HUES64 (cell line): ENCODE results near the gene NRBP1.

Experiments used
- H3K27ac ChIP-seq: 2 replicates; pipeline ENCODE4 v1.7.0; 2013; ENCODE audit warnings: low read depth, low read length, inconsistent platforms
- H3K27me3 ChIP-seq: 2 replicates; pipeline ENCODE4 v1.6.1; 2013; ENCODE audit warnings: mild to moderate bottlenecking, low read length; ENCODE audit not compliant: insufficient read depth
- H3K36me3 ChIP-seq: 2 replicates; pipeline ENCODE4 v1.6.1; 2013; ENCODE audit warnings: mild to moderate bottlenecking, low read length; ENCODE audit not compliant: insufficient read depth
- H3K4me1 ChIP-seq: 2 replicates; pipeline ENCODE4 v1.6.1; 2013; ENCODE audit warnings: mild to moderate bottlenecking, low read length, moderate library complexity; ENCODE audit not compliant: insufficient read depth
- H3K4me3 ChIP-seq: 2 replicates; pipeline ENCODE4 v1.5.1; 2013; ENCODE audit warnings: mild to moderate bottlenecking, low read length, moderate library complexity
- H3K9ac ChIP-seq: 2 replicates; pipeline ENCODE4 v1.6.1; 2013; ENCODE audit warnings: mild to moderate bottlenecking, low read depth, low read length
- H3K9me3 ChIP-seq: 2 replicates; pipeline ENCODE4 v1.6.1; 2013; ENCODE audit warnings: low read depth, low read length; ENCODE audit not compliant: insufficient read depth
- WGBS: fragments of 150-250, 120-280 bp; methylation state at CpG from one replicate; pipeline ENCODE4 v1.1.7; 2013; ENCODE audit warnings: missing lambda C conversion rate; 5-methylcytosine and 5-hydroxymethylcytosine counted together

The NRBP1 gene

DNA sequence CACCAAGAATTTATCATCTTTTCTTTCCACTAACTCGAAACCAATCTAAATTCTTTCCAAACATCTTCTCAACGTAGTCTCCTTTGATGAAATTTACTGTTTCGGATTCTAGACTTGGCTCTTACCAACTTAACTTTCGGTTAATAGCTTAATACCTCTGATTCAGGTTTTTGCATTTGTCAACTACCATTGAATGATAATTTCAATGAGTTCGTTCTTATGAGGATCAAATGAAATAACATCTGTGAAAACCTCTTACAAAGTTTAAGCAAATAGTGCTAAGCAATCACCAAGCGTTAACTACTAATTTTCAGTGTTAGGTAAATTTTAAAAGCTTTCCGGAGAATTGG, 593 bp upstream of the NRBP1 start:
- Histone ChIP-seq H3K27ac (peak overlapping the region; percentile 97), H3K36me3 (0 out of 2 replicates have a peak, but pooled peaks cover 3% of the 10 kb centered on the region), H3K9me3 (no peaks in the 10 kb centered on the region), H3K27me3 (no peaks in the 10 kb centered on the region), H3K9ac (peak overlapping the region; percentile 96), H3K4me1 (peaks cover 8% of the 10 kb centered on the region; the same call in 1 of the 2 replicates), H3K4me3 (peak overlapping the region; percentile 100)
- 30% methylated on average over 7 of the region's 7 CpGs for WGBS

DNA sequence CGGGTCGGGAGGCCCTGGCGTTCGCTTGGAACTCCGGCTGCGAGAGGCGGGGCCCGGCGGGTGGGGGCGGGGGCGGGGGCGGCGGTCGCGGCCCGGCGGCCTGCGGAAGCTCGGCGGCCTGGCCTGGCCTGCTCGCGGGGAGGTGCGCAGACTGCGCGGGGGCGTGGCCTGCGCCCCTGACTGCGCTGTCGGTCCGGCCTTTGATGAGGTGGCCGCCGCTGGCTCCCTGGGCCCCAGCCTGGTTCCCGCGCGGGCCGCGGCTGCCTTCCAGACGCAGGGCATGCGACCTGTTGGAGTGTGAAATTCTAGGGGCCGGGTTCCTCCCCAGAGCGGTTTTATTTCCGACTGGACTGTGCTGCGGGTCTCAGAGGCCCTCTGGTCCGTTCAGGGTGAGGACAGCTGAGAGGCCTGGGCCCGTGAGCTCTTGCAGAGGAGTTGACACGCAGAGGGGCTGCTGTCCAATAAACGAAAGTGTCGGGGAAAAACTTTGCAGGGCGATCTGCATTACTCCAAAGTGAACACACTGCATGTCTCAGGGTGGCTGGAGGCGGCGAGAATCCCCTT, 629 bp downstream of the NRBP1 start:
- peaks cover 14% of the 10 kb centered on the region for H3K36me3 ChIP-seq
- peak overlapping the region; percentile 97 for H3K27ac ChIP-seq
- H3K4me3 ChIP-seq, result peak overlapping the region; percentile 100
- H3K4me1 ChIP-seq, result peaks cover 8% of the 10 kb centered on the region; the same call in 1 of the 2 replicates
- H3K9me3 ChIP-seq, result no peaks in the 10 kb centered on the region
- WGBS, result under 1% methylated on average over 51 of the region's 51 CpGs
- no peaks in the 10 kb centered on the region for H3K27me3 ChIP-seq
- H3K9ac ChIP-seq, result peak overlapping the region; percentile 96

DNA sequence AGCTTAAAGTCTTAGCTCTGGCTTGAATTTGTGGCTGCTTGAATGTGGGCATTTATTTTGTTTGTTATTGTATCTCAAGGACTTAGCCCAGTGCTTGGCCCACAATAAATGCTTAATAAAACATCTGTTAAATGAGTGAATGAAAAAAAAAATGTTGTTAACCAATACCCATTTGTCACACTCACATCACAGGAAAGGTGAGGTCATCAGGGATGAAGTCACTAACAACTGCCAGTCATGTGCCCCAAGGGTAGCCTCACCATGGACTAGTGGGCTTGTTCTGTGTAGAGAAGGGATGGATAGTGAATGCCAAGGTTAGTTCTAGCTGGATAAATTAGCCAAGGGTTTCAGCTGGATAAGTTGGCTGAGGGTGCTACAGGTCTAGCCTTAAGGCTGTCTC, 3.0 kb downstream of the NRBP1 start:
- no peak overlapping the region for H3K9ac ChIP-seq
- H3K36me3 ChIP-seq, result peaks cover 37% of the 10 kb centered on the region
- H3K4me1 ChIP-seq, result peaks cover 8% of the 10 kb centered on the region; the same call in 1 of the 2 replicates
- no peak overlapping the region for H3K4me3 ChIP-seq
- no peaks in the 10 kb centered on the region for H3K27me3 ChIP-seq
- H3K9me3 ChIP-seq, result no peaks in the 10 kb centered on the region
- H3K27ac ChIP-seq, result no peak overlapping the region

DNA sequence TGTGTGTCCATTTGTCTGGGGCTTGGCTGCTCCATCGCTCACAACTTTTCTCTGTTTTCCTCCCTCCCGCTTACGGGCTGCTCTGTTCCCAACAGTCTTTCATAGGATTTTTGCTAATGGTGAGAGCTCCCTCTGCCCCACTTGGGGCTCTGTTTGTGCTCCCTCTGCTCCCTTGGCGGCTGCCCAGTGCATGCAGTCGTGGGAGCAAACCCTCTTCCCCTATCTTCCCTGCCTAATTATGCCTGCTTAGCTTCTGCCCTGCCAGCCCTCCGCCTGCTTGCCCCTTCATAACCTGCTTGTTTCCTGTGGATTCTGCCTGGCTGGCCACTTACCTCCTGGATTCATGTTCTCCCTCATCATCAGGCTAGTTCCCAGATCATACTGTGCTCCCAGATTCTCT, 7.2 kb downstream of the NRBP1 start:
- peaks cover 70% of the 10 kb centered on the region for H3K36me3 ChIP-seq
- H3K27ac ChIP-seq, result no peak overlapping the region
- H3K4me3 ChIP-seq, result no peak overlapping the region
- no peaks in the 10 kb centered on the region for H3K9me3 ChIP-seq
- H3K4me1 ChIP-seq, result no peaks in the 10 kb centered on the region
- no peaks in the 10 kb centered on the region for H3K27me3 ChIP-seq
- H3K9ac ChIP-seq, result no peak overlapping the region
- WGBS, result 96% methylated on average over 6 of the region's 6 CpGs

DNA sequence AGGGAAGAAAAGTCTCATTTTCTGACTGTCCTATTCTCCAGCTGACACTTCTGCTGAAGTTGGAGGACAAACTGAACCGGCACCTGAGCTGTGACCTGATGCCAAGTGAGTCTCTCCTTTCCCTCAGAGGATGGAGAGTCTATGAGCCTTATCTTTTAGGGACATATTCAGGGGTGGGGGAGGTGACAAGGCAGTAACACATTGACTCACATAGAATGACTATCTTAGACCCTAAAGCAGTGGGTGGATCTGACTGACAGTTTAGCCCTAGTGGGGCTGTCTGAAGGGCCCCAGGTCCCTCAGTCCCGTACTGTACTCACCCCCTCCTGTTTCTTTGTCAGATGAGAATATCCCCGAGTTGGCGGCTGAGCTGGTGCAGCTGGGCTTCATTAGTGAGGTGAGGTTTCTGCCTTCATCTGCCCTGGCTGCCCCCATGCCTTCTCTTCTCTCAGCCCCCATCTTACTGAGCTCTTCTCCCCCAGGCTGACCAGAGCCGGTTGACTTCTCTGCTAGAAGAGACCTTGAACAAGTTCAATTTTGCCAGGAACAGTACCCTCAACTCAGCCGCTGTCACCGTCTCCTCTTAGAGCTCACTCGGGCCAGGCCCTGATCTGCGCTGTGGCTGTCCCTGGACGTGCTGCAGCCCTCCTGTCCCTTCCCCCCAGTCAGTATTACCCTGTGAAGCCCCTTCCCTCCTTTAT, 12.9 kb downstream of the NRBP1 start:
- Histone ChIP-seq H3K36me3 (peaks cover 58% of the 10 kb centered on the region), H3K27ac (peak overlapping the region; percentile 5; the same call in 1 of the 2 replicates), H3K9ac (no peak overlapping the region), H3K4me1 (peaks cover 15% of the 10 kb centered on the region; the same call in 1 of the 2 replicates), H3K9me3 (no peaks in the 10 kb centered on the region), H3K27me3 (no peaks in the 10 kb centered on the region), H3K4me3 (no peak overlapping the region)
- WGBS, result 83% methylated on average over 10 of the region's 10 CpGs

DNA sequence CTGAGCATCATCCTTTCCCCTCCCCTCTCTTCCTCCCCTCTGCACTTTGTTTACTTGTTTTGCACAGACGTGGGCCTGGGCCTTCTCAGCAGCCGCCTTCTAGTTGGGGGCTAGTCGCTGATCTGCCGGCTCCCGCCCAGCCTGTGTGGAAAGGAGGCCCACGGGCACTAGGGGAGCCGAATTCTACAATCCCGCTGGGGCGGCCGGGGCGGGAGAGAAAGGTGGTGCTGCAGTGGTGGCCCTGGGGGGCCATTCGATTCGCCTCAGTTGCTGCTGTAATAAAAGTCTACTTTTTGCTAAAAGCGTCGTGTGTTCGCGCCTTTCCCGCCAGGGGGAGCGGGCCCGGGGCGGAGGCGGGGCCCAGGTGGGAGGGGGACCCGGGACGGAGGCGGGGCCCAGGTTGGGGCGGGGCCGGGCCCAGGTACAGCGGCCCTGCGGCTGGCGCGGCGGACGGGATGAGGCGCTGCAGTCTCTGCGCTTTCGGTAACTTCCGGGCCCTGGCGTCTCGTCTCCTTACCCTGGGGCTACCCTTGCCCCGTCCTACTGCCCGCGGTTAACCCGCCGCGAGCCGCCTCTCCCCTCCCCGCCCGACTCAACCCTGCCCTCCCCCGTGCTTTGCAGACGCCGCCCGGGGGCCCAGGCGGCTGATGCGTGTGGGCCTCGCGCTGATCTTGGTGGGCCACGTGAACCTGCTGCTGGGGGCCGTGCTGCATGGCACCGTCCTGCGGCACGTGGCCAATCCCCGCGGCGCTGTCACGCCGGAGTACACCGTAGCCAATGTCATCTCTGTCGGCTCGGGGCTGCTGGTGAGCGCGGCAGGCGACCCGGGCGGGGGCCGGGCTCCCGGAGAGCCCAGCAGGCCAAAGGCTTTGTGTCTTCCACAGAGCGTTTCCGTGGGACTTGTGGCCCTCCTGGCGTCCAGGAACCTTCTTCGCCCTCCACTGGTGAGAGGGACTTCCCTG, 13.8 kb downstream of the NRBP1 start, which contains the start of gene KRTCAP3:
Gene KRTCAP3 (plus strand): TSS at position 424 of the 962 bp plus-strand sequence. CDS start 32 bp downstream, at position 456.
- peaks cover 53% of the 10 kb centered on the region for H3K36me3 ChIP-seq

DNA sequence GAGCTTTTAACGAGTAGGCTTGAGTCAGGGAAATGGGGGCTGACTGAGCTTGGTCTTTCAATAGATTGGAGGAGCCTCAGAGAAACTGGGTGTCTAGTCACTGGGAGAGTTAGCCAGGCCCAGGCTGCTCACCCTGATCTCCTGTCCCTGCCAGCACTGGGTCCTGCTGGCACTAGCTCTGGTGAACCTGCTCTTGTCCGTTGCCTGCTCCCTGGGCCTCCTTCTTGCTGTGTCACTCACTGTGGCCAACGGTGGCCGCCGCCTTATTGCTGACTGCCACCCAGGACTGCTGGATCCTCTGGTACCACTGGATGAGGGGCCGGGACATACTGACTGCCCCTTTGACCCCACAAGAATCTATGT, 14.5 kb downstream of the NRBP1 start:
- Histone ChIP-seq H3K27me3 (no peaks in the 10 kb centered on the region), H3K36me3 (peaks cover 56% of the 10 kb centered on the region), H3K9me3 (no peaks in the 10 kb centered on the region), H3K27ac (peak overlapping the region; percentile 66; the same call in 1 of the 2 replicates), H3K4me1 (peaks cover 15% of the 10 kb centered on the region; the same call in 1 of the 2 replicates), H3K4me3 (peak overlapping the region; percentile 62), H3K9ac (peak overlapping the region; percentile 81)
- 78% methylated on average over 6 of the region's 6 CpGs for WGBS

More for the DNA sequence above, 13.8 kb downstream of the NRBP1 start, which contains the start of gene KRTCAP3:
- Histone ChIP-seq H3K27me3 (no peaks in the 10 kb centered on the region), H3K9ac (peak within 1 kb of the TSS; percentile 81), H3K9me3 (no peaks in the 10 kb centered on the region), H3K27ac (peak within 1 kb of the TSS; percentile 66), H3K4me3 (peak within 1 kb of the TSS; percentile 62), H3K4me1 (peaks cover 15% of the 10 kb centered on the region; the same call in 1 of the 2 replicates)
- 8% methylated on average over 80 of the region's 80 CpGs for WGBS

DNA sequence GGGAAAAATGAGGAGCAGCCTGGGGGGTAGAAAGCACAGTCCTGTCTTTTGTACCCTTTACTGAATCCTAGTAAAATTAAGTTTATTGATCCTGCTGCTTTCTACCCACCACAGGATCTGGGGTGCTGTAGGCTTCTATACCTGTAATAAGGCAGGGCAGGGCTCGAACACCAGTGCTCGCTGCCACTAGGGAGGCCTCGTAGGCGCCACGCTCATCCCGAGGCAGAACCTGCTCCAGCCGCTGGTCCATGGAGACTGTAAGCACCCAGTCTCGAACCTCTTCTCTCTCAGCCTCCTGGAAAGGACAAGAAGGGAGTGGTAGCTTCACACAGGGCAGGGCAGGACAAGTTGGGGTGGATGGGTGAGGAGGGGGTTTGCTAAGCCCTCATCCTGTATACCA, 16.7 kb downstream of the NRBP1 start:
- Histone ChIP-seq H3K4me3 (no peak overlapping the region), H3K9me3 (no peaks in the 10 kb centered on the region), H3K4me1 (peaks cover 15% of the 10 kb centered on the region; the same call in 1 of the 2 replicates), H3K9ac (no peak overlapping the region), H3K27me3 (no peaks in the 10 kb centered on the region), H3K27ac (no peak overlapping the region), H3K36me3 (peaks cover 44% of the 10 kb centered on the region)
- 95% methylated on average over 8 of the region's 8 CpGs for WGBS

DNA sequence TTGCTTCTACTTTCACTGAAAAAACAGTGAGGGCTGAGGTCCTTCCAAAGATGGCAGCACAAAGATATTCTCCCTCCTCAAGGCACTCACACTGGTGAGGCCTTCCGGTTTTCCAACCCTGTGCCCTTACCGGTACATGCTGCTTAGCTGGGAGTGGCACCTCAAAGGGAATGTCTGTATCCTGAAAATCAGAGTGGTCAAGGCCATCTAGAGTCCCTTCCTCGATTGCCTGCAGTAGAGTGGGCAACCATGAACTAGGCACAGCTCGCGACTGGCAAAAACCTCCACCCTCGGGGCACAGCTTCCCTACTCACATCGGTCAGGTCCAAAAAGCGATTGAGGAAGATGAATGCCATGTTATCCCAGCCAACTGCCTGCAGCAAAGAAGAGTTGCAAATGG, 17.2 kb downstream of the NRBP1 start:
- peaks cover 39% of the 10 kb centered on the region for H3K36me3 ChIP-seq
- WGBS, result 93% methylated on average over 8 of the region's 8 CpGs
- H3K4me3 ChIP-seq, result no peak overlapping the region
- H3K27me3 ChIP-seq, result no peaks in the 10 kb centered on the region
- H3K27ac ChIP-seq, result no peak overlapping the region
- no peak overlapping the region for H3K9ac ChIP-seq
- peaks cover 15% of the 10 kb centered on the region; the same call in 1 of the 2 replicates for H3K4me1 ChIP-seq
- H3K9me3 ChIP-seq, result no peaks in the 10 kb centered on the region

DNA sequence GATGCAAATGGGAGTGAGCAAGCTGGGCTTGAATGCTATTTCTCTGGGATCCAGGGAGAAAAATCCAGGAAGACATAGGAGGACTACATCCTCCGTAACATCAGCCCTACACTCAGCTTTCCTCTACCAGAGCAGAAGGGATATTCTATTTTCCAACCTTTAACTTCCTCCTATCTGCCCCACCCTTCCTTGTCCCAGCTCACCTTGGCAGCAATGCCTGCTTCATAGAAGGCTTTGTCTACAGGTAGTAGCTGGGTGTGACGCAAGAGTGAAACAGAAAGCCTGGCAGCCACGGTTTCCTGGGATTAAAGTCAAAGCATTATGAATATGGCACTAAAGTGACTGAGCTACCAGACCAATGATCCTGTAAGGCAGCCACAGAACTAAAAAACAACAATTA, 17.6 kb downstream of the NRBP1 start:
- no peak overlapping the region for H3K4me3 ChIP-seq
- H3K9me3 ChIP-seq, result no peaks in the 10 kb centered on the region
- no peak overlapping the region for H3K9ac ChIP-seq
- peaks cover 35% of the 10 kb centered on the region for H3K36me3 ChIP-seq
- WGBS, result 93% methylated on average over 3 of the region's 3 CpGs
- no peak overlapping the region for H3K27ac ChIP-seq
- no peaks in the 10 kb centered on the region for H3K27me3 ChIP-seq
- peaks cover 15% of the 10 kb centered on the region; the same call in 1 of the 2 replicates for H3K4me1 ChIP-seq
